HEK293T (cell line): Measurements from ENCODE around the gene MAP4K4.

Source experiments
- LEF1 ChIP-seq: fragments of 450-650 bp; IDR thresholded peaks from 2 replicates; pipeline ENCODE4 v1.6.1; 2017; ENCODE audit warnings: mild to moderate bottlenecking, borderline replicate concordance
- SUZ12 ChIP-seq: fragments of 450-650 bp; IDR thresholded peaks from 2 replicates; pipeline ENCODE4 v1.6.1; 2016; ENCODE audit warnings: mild to moderate bottlenecking

DNA sequence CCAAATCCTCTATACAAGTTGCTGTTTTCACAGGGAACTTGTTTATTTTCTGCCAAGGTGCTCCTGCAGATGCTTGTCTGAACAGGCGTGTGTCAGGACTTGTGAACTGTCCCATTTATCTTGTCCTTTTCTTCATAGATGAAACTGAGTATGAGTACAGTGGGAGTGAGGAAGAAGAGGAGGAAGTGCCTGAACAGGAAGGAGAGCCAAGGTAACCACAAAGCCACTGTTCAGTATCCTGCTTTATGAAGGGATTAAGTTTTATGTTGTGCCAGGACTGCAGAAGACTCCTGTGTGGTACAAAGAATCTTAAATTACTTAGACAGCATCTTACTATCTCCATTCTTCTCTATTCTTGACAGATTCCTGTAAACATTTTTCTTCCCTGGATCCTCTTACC lies 145.0 kb downstream of the MAP4K4 start:
- TF ChIP-seq LEF1 (no peak), SUZ12 (no peak)
